Hematopoietic multipotent progenitor cell (in vitro differentiated cells): ENCODE measurements around the gene ZNF385A. TPM values are rescaled to one million over a fixed set of nuclear protein-coding genes. Genes with fewer than 3 reads are reported as not detected.
A peak's percentile ranks its signal among the peaks of the same experiment; 100 is the strongest.

Experiments used
- DNase-seq, 3 donors: peaks; one replicate each; pipeline ENCODE4 v3.0.0-alpha.2; 2011 to 2015; ENCODE audit warnings: low read depth in 2 of 3, low spot score in 2 of 3
- total RNA-seq: library from RNA; depleted of rRNA; stranded (reverse); fragments of >200 nt; gene quantifications from one replicate; pipeline ENCODE4 v1.2.3, GENCODE V29; 2012

The ZNF385A gene
- total RNA-seq, 1 donor: 4.6 TPM

GRCh38 chr12:54394281-54394719, 9.8 kb upstream of the ZNF385A start:
- DNase-seq: peak in 1 of 3 donors; percentile 46

- no peak for DNase-seq
Measured at GRCh38 chr12:54393743-54394142, 9.2 kb upstream of the ZNF385A start.

GRCh38 chr12:54393207-54393609, 8.7 kb upstream of the ZNF385A start:
- no peak for DNase-seq

- DNase-seq: no peak
Measured at GRCh38 chr12:54392485-54393206, 8.1 kb upstream of the ZNF385A start.

GRCh38 chr12:54390668-54391551, 6.4 kb upstream of the ZNF385A start:
- peak in 2 of 3 donors; percentile 66 to 79 for DNase-seq

- peak in 1 of 3 donors; percentile 36 for DNase-seq
Measured at GRCh38 chr12:54390176-54390667, 5.7 kb upstream of the ZNF385A start.

GRCh38 chr12:54389607-54390175, 5.2 kb upstream of the ZNF385A start:
- DNase-seq: no peak

- no peak for DNase-seq
Measured at GRCh38 chr12:54389134-54389508, 4.6 kb upstream of the ZNF385A start.

GRCh38 chr12:54388237-54389133, 4.0 kb upstream of the ZNF385A start:
- DNase-seq: no peak

- no peak for DNase-seq
Measured at GRCh38 chr12:54387114-54387467, 2.6 kb upstream of the ZNF385A start.

- DNase-seq: no peak
Measured at GRCh38 chr12:54386403-54387113, 2.0 kb upstream of the ZNF385A start.

- no peak for DNase-seq
Measured at GRCh38 chr12:54385251-54385914, 850 bp upstream of the ZNF385A start.

- DNase-seq: peak in 2 of 3 donors; percentile 55 to 60
Measured at GRCh38 chr12:54383041-54383609, 1.4 kb downstream of the ZNF385A start.

- DNase-seq: no peak
Measured at GRCh38 chr12:54381136-54381535, 3.4 kb downstream of the ZNF385A start.

GRCh38 chr12:54379398-54380201, 4.9 kb downstream of the ZNF385A start:
- DNase-seq: peak; percentile 67 to 93 (median 81)

GRCh38 chr12:54378796-54379397, 5.6 kb downstream of the ZNF385A start:
- no peak for DNase-seq

GRCh38 chr12:54377797-54378515, 6.6 kb downstream of the ZNF385A start:
- no peak for DNase-seq
